ENCODE data around the gene PCDHGA4.

GRCh38 chr5:141319202-141319601 lies 35.6 kb upstream of the PCDHGA4 start:
- TF ChIP-seq CTCF (IDR thresholded peaks at IDR 0.05) = no peak
- no peak for TF ChIP-seq REST (IDR thresholded peaks at IDR 0.05)
- no peak for TF ChIP-seq EP300 (IDR thresholded peaks at IDR 0.05)
- no peak for TF ChIP-seq MAX (IDR thresholded peaks at IDR 0.05)
